Spleen (tissue), 7 donors: ENCODE measurements around the gene RBM20.

ENCODE experiments used
- CTCF ChIP-seq, 11 experiments: fragments of 200-600 bp in 7 of 11; fragments of 450-650 bp in 4 of 11; sonication (generic) in 4 of 11; IDR thresholded peaks in 8 of 11; conservative IDR thresholded peaks in 3 of 11; 1 replicate in 7 of 11; 2 replicates in 4 of 11; pipeline versions ENCODE4 v1.4.0 to v1.8.0; 2016 to 2021; ENCODE audit warnings: antibody characterized with exemption in 11 of 11, inconsistent platforms in 4 of 11, mild to moderate bottlenecking in 1 of 11
- POLR2A ChIP-seq, 3 donors: fragments of 450-650 bp; IDR thresholded peaks; one replicate each; pipeline ENCODE4 v1.5.1; 2017; ENCODE audit warnings: antibody characterized with exemption in 3 of 3, mild to moderate bottlenecking in 1 of 3
- POLR2AphosphoS5 ChIP-seq, 3 donors: sonication (generic); formaldehyde crosslinking; IDR thresholded peaks; one replicate each; pipeline ENCODE4 v1.5.1; 2017; ENCODE audit warnings: antibody characterized with exemption in 3 of 3
- donor health status: DM: no; HTN: no; CAD: no; lungs with moderate emphysema.
- donor health status: DM: no; HTN: no; CAD: no.
- donor health status: DM: no; HTN: no; CAD: no.

GRCh38 chr10:110704070-110704469 is 59.9 kb downstream of the RBM20 start:
- TF ChIP-seq CTCF (IDR thresholded peaks at IDR 0.05 in 8 of 11, conservative IDR thresholded peaks at IDR 0.05 in 3 of 11) = no peak
- TF ChIP-seq POLR2A (IDR thresholded peaks at IDR 0.05) = no peak
- no peak for TF ChIP-seq POLR2AphosphoS5 (IDR thresholded peaks at IDR 0.05)
